WTC11 (cell line): Measurements from ENCODE around the gene GALNT6. TPM values are rescaled to one million over a fixed set of nuclear protein-coding genes. Genes with fewer than 3 reads are reported as not detected.
A peak's percentile ranks its signal among the peaks of the same experiment; 100 is the strongest.

Experiments used
- ATAC-seq: fragments of 200-7000 bp; cut with Tn5 transposase; 2 replicates; pipeline ENCODE4 v1.10.0; 2021; ENCODE audit warnings: mild to moderate bottlenecking, moderate library complexity
- CTCF ChIA-PET: fragments of 300-600 bp; sonication (Branson Sonifier 250); formaldehyde crosslinking; loops from one replicate; lab custom pipeline; 2021; ENCODE audit warnings: antibody characterized with exemption; lab: Charles Lee
- POLR2A ChIA-PET: fragments of 350-600 bp; sonication (Branson Sonifier 250); formaldehyde crosslinking; loops from one replicate; lab custom pipeline; 2021; ENCODE audit warnings: antibody characterized with exemption; lab: Charles Lee
- DNase-seq: peaks from one replicate; pipeline ENCODE4 v3.0.0; 2021; ENCODE audit warnings: low spot score
- H3K27ac Mint-ChIP-seq: 2 replicates; pipeline ENCODE4 v1.8.0; 2021; ENCODE audit warnings: mixed read lengths
- H3K27me3 Mint-ChIP-seq: 2 replicates; pipeline ENCODE4 v1.8.0; 2021; ENCODE audit warnings: low read depth, mild to moderate bottlenecking, moderate library complexity, mixed read lengths
- H3K36me3 Mint-ChIP-seq: 2 replicates; pipeline ENCODE4 v1.8.0; 2021; ENCODE audit warnings: mixed read lengths
- H3K4me1 Mint-ChIP-seq: 2 replicates; pipeline ENCODE4 v1.8.0; 2022; ENCODE audit warnings: mixed read lengths
- H3K4me3 Mint-ChIP-seq: 2 replicates; pipeline ENCODE4 v1.8.0; 2021; ENCODE audit warnings: mild to moderate bottlenecking, moderate library complexity, mixed read lengths
- H3K9me3 Mint-ChIP-seq: 2 replicates; pipeline ENCODE4 v1.8.0; 2021; ENCODE audit warnings: mixed read lengths
- ELF4 ChIP-seq: sonication (generic); formaldehyde crosslinking; IDR thresholded peaks from 2 replicates; pipeline ENCODE4 v1.8.1; 2022; ENCODE audit warnings: low read depth, mild to moderate bottlenecking, moderate library complexity, missing genetic modification reagents
- FOXP1 ChIP-seq: sonication (generic); formaldehyde crosslinking; IDR thresholded peaks from 2 replicates; pipeline ENCODE4 v1.8.0; 2022; ENCODE audit warnings: missing genetic modification reagents, mild to moderate bottlenecking, moderate library complexity, borderline replicate concordance
- GABPB1 ChIP-seq: sonication (generic); formaldehyde crosslinking; IDR thresholded peaks from 2 replicates; pipeline ENCODE4 v1.8.1; 2023; ENCODE audit warnings: mild to moderate bottlenecking, missing genetic modification reagents
- OVOL2 ChIP-seq: fragments of 250-450 bp; sonication (Bioruptor Pico); IDR thresholded peaks from 2 replicates; pipeline ENCODE4 v1.9.0; 2021; ENCODE audit warnings: mild to moderate bottlenecking, borderline replicate concordance
- PRRX2 ChIP-seq: fragments of 250-450 bp; sonication (Bioruptor Pico); IDR thresholded peaks from 2 replicates; pipeline ENCODE4 v1.8.0; 2021; ENCODE audit warnings: mild to moderate bottlenecking
- SOX15 ChIP-seq: fragments of 250-450 bp; sonication (Bioruptor Pico); IDR thresholded peaks from 2 replicates; pipeline ENCODE4 v1.9.0; 2021; ENCODE audit warnings: mild to moderate bottlenecking
- TCF7 ChIP-seq: sonication (generic); formaldehyde crosslinking; IDR thresholded peaks from 2 replicates; pipeline ENCODE4 v1.8.0; 2022; ENCODE audit warnings: mild to moderate bottlenecking, low read depth, missing genetic modification reagents, moderate library complexity
- ZNF232 ChIP-seq: sonication (generic); formaldehyde crosslinking; IDR thresholded peaks from 2 replicates; pipeline ENCODE4 v1.8.0; 2022; ENCODE audit warnings: mild to moderate bottlenecking, missing genetic modification reagents
- ZNF263 ChIP-seq: sonication (generic); formaldehyde crosslinking; IDR thresholded peaks from 2 replicates; pipeline ENCODE4 v1.8.1; 2022; ENCODE audit warnings: low read depth, mild to moderate bottlenecking, moderate library complexity, missing genetic modification reagents
- ZNF423 ChIP-seq: fragments of 250-450 bp; sonication (Bioruptor Pico); IDR thresholded peaks from 2 replicates; pipeline ENCODE4 v2.1.2; 2022; ENCODE audit warnings: mild to moderate bottlenecking, moderate library complexity
- total RNA-seq: library from RNA; stranded (reverse); gene quantifications from 3 replicates; pipeline ENCODE4 v1.2.3, GENCODE V29; 2021
- TF ChIP-seq, protein P1 (sequence below): sonication (generic); formaldehyde crosslinking; IDR thresholded peaks from 2 replicates; pipeline ENCODE4 v1.8.1; 2022; ENCODE audit warnings: low read depth, missing genetic modification reagents, borderline replicate concordance
- TF ChIP-seq, protein P2 (sequence below): sonication (generic); formaldehyde crosslinking; IDR thresholded peaks from 2 replicates; pipeline ENCODE4 v1.8.1; 2022; ENCODE audit warnings: mild to moderate bottlenecking, moderate library complexity, missing genetic modification reagents
- TF ChIP-seq, protein P3 (sequence below): fragments of 250-450 bp; sonication (Bioruptor Pico); conservative IDR thresholded peaks from 2 replicates; pipeline ENCODE4 v1.9.0; 2021; ENCODE audit warnings: mild to moderate bottlenecking
- TF ChIP-seq, protein P4 (sequence below): fragments of 250-450 bp; sonication (Bioruptor Pico); IDR thresholded peaks from 2 replicates; pipeline ENCODE4 v1.9.0; 2021; ENCODE audit warnings: mild to moderate bottlenecking, borderline replicate concordance
- TF ChIP-seq, protein P5 (sequence below): sonication (generic); formaldehyde crosslinking; IDR thresholded peaks from 2 replicates; pipeline ENCODE4 v1.8.1; 2022; ENCODE audit warnings: mild to moderate bottlenecking, missing genetic modification reagents, moderate library complexity, borderline replicate concordance

Gene GALNT6
- total RNA-seq, 1 experiment from 2014 or later: 18.3 TPM

DNA sequence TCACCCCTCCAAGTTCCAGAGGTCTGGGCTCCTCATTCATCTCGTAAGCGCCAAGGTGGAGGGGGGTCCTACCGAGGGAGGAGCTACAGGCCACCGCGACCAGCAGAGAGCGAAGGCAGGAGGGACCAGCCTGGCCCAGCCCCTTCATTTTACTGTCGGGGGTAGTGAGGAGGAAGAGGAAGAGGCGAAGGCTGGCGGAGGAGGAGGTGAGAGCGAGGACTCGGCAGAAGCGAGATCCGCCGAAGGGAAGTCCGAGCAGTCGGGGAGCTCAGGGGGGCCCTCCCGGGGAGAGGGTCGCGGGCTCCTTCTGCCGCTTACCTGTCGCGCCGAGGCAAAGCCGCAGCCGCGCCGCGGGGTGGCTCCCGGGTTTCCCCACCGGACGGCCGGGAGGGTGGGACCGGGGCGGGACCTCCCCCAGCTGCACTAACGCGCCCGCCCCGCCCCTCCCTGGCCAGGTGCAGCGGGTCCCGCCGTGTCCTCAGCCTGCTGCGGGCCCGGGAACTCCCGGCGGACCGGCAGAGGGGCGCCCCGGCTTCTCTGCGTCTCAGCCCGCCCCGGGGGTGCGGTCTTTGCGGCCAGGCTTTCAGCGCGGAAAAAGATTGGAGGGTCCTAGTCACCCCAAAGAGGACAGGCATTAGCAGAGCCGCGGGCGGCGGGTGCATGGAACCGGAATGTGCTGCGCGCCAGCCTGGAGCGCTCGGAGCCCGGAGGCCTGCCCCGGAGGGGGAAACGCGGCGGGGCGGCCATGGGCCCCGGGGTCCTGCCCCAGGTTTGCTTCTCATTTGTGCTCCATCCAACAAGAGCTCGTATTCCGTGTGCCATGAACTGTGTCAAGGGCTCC lies at the start of gene GALNT6 (continued):
- TF ChIP-seq, protein P1, sequence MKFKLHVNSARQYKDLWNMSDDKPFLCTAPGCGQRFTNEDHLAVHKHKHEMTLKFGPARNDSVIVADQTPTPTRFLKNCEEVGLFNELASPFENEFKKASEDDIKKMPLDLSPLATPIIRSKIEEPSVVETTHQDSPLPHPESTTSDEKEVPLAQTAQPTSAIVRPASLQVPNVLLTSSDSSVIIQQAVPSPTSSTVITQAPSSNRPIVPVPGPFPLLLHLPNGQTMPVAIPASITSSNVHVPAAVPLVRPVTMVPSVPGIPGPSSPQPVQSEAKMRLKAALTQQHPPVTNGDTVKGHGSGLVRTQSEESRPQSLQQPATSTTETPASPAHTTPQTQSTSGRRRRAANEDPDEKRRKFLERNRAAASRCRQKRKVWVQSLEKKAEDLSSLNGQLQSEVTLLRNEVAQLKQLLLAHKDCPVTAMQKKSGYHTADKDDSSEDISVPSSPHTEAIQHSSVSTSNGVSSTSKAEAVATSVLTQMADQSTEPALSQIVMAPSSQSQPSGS: no peak
- TF ChIP-seq, protein P2, sequence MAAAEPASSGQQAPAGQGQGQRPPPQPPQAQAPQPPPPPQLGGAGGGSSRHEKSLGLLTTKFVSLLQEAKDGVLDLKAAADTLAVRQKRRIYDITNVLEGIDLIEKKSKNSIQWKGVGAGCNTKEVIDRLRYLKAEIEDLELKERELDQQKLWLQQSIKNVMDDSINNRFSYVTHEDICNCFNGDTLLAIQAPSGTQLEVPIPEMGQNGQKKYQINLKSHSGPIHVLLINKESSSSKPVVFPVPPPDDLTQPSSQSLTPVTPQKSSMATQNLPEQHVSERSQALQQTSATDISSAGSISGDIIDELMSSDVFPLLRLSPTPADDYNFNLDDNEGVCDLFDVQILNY (CRISPR knock-in tag): peak; percentile 70; the same call in 1 of the 2 replicates
- TF ChIP-seq OVOL2 (CRISPR knock-in tag) (no peak), ZNF232 (CRISPR knock-in tag) (no peak), PRRX2 (no peak), ZNF423 (CRISPR knock-in tag) (peak; percentile 37; the same call in 1 of the 2 replicates), FOXP1 (CRISPR knock-in tag) (no peak), SOX15 (CRISPR knock-in tag) (no peak), ZNF263 (CRISPR knock-in tag) (no peak)
- TF ChIP-seq, protein P3, sequence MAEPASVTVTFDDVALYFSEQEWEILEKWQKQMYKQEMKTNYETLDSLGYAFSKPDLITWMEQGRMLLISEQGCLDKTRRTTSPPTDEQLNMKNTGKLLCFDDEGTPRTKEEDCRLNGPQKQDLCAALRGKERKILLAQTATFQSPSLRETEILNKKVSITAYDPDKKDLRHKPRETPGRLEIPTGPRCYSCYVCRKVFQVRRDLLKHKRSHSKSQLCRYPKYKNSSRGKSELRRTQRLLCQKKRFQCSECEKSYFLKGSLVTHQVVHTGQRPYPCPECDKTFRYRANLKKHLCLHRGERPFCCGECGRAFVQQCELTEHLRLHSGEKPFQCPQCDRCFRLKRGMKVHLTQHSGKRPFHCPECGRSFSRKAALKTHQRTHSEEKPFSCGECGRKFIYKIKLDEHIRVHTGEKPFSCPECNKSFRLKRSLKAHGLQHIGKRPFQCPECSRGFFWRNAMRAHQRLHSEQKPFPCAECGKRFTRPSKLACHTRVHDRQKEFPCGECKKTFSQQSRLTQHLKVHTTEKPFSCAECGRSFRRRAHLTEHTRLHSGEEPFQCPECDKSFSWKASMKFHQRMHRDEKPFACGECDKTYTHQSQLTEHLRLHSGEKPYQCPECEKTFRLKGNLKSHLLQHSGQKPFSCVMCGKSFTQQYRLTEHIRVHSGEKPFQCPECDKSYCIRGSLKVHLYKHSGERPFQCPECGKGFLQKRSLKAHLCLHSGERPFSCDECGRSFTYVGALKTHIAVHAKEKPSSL: no peak
- TF ChIP-seq, protein P4, sequence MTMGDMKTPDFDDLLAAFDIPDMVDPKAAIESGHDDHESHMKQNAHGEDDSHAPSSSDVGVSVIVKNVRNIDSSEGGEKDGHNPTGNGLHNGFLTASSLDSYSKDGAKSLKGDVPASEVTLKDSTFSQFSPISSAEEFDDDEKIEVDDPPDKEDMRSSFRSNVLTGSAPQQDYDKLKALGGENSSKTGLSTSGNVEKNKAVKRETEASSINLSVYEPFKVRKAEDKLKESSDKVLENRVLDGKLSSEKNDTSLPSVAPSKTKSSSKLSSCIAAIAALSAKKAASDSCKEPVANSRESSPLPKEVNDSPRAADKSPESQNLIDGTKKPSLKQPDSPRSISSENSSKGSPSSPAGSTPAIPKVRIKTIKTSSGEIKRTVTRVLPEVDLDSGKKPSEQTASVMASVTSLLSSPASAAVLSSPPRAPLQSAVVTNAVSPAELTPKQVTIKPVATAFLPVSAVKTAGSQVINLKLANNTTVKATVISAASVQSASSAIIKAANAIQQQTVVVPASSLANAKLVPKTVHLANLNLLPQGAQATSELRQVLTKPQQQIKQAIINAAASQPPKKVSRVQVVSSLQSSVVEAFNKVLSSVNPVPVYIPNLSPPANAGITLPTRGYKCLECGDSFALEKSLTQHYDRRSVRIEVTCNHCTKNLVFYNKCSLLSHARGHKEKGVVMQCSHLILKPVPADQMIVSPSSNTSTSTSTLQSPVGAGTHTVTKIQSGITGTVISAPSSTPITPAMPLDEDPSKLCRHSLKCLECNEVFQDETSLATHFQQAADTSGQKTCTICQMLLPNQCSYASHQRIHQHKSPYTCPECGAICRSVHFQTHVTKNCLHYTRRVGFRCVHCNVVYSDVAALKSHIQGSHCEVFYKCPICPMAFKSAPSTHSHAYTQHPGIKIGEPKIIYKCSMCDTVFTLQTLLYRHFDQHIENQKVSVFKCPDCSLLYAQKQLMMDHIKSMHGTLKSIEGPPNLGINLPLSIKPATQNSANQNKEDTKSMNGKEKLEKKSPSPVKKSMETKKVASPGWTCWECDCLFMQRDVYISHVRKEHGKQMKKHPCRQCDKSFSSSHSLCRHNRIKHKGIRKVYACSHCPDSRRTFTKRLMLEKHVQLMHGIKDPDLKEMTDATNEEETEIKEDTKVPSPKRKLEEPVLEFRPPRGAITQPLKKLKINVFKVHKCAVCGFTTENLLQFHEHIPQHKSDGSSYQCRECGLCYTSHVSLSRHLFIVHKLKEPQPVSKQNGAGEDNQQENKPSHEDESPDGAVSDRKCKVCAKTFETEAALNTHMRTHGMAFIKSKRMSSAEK: no peak

DNA sequence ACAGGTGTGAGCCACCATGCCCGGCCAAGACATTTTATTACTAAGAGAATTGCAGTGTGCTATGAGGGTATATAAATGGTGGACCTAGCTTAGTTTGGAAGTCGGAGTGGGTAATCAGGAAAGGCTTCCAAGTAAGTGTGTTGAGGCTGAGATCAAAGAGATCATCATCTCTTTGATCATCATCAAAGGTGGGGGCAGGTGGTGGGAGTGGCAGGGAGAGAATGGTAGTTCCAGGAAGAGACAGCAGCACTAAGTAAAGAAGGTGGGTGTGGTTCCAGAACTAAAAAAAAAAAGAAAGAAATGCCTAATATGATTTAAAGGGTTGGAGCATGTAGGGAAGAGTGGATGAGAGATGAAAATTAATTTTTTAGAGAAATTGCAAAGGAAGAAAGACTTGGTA lies 48.1 kb upstream of the GALNT6 start:
- Mint-ChIP-seq H3K9me3 (no peaks in the 10 kb centered on the region), H3K4me1 (peaks cover 12% of the 10 kb centered on the region), H3K27me3 (no peaks in the 10 kb centered on the region), H3K36me3 (no peaks in the 10 kb centered on the region), H3K4me3 (no peak overlapping the region), H3K27ac (no peak overlapping the region)
- no peak for ATAC-seq
- TF ChIP-seq, protein P5, sequence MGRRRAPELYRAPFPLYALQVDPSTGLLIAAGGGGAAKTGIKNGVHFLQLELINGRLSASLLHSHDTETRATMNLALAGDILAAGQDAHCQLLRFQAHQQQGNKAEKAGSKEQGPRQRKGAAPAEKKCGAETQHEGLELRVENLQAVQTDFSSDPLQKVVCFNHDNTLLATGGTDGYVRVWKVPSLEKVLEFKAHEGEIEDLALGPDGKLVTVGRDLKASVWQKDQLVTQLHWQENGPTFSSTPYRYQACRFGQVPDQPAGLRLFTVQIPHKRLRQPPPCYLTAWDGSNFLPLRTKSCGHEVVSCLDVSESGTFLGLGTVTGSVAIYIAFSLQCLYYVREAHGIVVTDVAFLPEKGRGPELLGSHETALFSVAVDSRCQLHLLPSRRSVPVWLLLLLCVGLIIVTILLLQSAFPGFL (CRISPR knock-in tag): no peak
- TF ChIP-seq GABPB1 (CRISPR knock-in tag): no peak
- no peak for TF ChIP-seq TCF7 (CRISPR knock-in tag)
- no peak for TF ChIP-seq ELF4 (CRISPR knock-in tag)
- ChIA-PET CTCF (no interaction called here), POLR2A (no interaction called here)
- no peak for DNase-seq
